DND-41 (cell line): ENCODE results near the gene JSRP1.

ENCODE experiments used
- EZH2 ChIP-seq: IDR thresholded peaks from 3 replicates; pipeline ENCODE4 v1.6.1; 2012; ENCODE audit warnings: borderline replicate concordance, low read depth, mild to moderate bottlenecking, moderate library complexity, low read length, inconsistent platforms; ENCODE audit not compliant: severe bottlenecking
- TF ChIP-seq, protein P1 (sequence below): IDR thresholded peaks from 2 replicates; pipeline ENCODE4 v1.5.1; 2012; ENCODE audit warnings: borderline replicate concordance, low read length, moderate library complexity, mild to moderate bottlenecking; ENCODE audit not compliant: poor library complexity, severe bottlenecking; ENCODE audit errors: extremely low read depth

DNA sequence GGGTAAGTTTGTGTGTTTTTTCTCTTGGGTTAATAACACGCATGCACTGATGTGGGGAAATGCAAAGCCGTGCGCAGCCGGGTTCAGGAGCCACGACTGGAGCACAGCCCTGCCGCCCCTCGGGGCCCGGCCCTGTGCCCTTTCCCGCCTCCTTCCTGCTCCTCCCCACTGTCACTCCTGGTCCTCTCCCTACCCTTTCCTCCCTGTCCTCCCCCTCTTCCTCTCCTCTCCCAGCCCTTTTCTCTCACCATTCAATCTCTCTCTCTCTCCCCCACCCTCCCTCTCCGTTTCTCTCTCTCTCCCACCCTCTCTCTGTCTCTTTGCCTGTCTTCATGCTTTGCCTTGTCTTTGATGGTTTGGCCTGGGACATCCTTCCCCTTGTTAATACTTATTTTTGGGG, 47.2 kb downstream of the JSRP1 start:
- TF ChIP-seq EZH2: no peak
- TF ChIP-seq, protein P1, sequence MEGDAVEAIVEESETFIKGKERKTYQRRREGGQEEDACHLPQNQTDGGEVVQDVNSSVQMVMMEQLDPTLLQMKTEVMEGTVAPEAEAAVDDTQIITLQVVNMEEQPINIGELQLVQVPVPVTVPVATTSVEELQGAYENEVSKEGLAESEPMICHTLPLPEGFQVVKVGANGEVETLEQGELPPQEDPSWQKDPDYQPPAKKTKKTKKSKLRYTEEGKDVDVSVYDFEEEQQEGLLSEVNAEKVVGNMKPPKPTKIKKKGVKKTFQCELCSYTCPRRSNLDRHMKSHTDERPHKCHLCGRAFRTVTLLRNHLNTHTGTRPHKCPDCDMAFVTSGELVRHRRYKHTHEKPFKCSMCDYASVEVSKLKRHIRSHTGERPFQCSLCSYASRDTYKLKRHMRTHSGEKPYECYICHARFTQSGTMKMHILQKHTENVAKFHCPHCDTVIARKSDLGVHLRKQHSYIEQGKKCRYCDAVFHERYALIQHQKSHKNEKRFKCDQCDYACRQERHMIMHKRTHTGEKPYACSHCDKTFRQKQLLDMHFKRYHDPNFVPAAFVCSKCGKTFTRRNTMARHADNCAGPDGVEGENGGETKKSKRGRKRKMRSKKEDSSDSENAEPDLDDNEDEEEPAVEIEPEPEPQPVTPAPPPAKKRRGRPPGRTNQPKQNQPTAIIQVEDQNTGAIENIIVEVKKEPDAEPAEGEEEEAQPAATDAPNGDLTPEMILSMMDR: no peak
